Body of pancreas (tissue), 4 donors: Measurements from ENCODE around the gene RELN. TPM values are rescaled to one million over a fixed set of nuclear protein-coding genes. Genes with fewer than 3 reads are reported as not detected.

Experiments used
- ATAC-seq: fragments of 150-250 bp; one replicate; pipeline ENCODE4 v1.9.1; 2016
- DNase-seq, 4 donors: peaks; one replicate each; pipeline ENCODE4 v3.0.0-alpha.2; 2019
- H3K27ac ChIP-seq, 4 donors: fragments of 200-600 bp; sonication (generic); 1 replicate in 3 of 4; 2 replicates in 1 of 4; pipeline versions ENCODE4 v1.5.1 to v1.6.1; 2016 to 2019; ENCODE audit warnings: mild to moderate bottlenecking in 1 of 4, mixed read lengths in 1 of 4, moderate library complexity in 1 of 4
- H3K27me3 ChIP-seq, 2 donors: fragments of 200-600 bp; sonication (generic); one replicate each; pipeline ENCODE4 v1.6.0; 2016; ENCODE audit warnings: mild to moderate bottlenecking in 1 of 2
- H3K36me3 ChIP-seq, 2 donors: fragments of 200-600 bp; sonication (generic); replicated peaks in 1 of 2; 2 replicates each; pipeline ENCODE4 v1.5.1; 2016; ENCODE audit warnings: low read depth in 2 of 2; ENCODE audit not compliant: insufficient read depth in 1 of 2
- H3K4me1 ChIP-seq: fragments of 200-600 bp; sonication (generic); one replicate; pipeline ENCODE4 v1.6.0; 2016
- H3K4me3 ChIP-seq, 2 donors: fragments of 200-600 bp; sonication (generic); 1 replicate in 1 of 2; 2 replicates in 1 of 2; pipeline ENCODE4 v1.5.1; 2016 to 2019
- H3K9me3 ChIP-seq, 3 donors: fragments of 200-600 bp; sonication (generic); 1 replicate in 2 of 3; 2 replicates in 1 of 3; pipeline ENCODE4 v1.5.1; 2016
- POLR2A ChIP-seq, 3 donors: fragments of 450-650 bp; IDR thresholded peaks; one replicate each; pipeline ENCODE4 v1.6.1; 2016; ENCODE audit warnings: antibody characterized with exemption in 3 of 3, mild to moderate bottlenecking in 2 of 3
- WGBS, 2 donors: methylation state at CpG; one replicate each; pipeline ENCODE4 v1.1.5; 2017; 5-methylcytosine and 5-hydroxymethylcytosine counted together
- intact Hi-C: fragments of 100-400 bp; cut with DNase I; formaldehyde crosslinking; loops from one replicate; pipeline ENCODE4 v1.15.1; 2023
- total RNA-seq, 2 donors: library from RNA; depleted of rRNA; stranded (reverse); fragments of >200 nt; gene quantifications; one replicate each; pipeline ENCODE4 v1.1.0, GENCODE V29; 2016
- TF ChIP-seq, protein P1 (sequence below), 7 experiments: fragments of 450-650 bp in 4 of 7; fragments of 200-600 bp in 3 of 7; sonication (generic) in 3 of 7; IDR thresholded peaks; one replicate each; pipeline ENCODE4 v1.5.1; 2016 to 2019; ENCODE audit warnings: antibody characterized with exemption in 7 of 7

The RELN gene
- total RNA-seq, 2 donors from 2014 or later: 0.33 to 3.9 TPM

GRCh38 chr7:103594186-103594585, 395.3 kb downstream of the RELN start:
- Histone ChIP-seq H3K27me3 (no peaks in the 10 kb centered on the region), H3K9me3 (no peaks in the 10 kb centered on the region), H3K36me3 (no peaks in the 10 kb centered on the region), H3K4me1 (no peaks in the 10 kb centered on the region), H3K4me3 (no peak overlapping the region), H3K27ac (no peak overlapping the region)
- WGBS, 2 donors: 81 to 82% methylated on average over 5 of the region's 5 CpGs
- intact Hi-C loops: no loop called here
- TF ChIP-seq, protein P1, sequence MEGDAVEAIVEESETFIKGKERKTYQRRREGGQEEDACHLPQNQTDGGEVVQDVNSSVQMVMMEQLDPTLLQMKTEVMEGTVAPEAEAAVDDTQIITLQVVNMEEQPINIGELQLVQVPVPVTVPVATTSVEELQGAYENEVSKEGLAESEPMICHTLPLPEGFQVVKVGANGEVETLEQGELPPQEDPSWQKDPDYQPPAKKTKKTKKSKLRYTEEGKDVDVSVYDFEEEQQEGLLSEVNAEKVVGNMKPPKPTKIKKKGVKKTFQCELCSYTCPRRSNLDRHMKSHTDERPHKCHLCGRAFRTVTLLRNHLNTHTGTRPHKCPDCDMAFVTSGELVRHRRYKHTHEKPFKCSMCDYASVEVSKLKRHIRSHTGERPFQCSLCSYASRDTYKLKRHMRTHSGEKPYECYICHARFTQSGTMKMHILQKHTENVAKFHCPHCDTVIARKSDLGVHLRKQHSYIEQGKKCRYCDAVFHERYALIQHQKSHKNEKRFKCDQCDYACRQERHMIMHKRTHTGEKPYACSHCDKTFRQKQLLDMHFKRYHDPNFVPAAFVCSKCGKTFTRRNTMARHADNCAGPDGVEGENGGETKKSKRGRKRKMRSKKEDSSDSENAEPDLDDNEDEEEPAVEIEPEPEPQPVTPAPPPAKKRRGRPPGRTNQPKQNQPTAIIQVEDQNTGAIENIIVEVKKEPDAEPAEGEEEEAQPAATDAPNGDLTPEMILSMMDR (IDR thresholded peaks at IDR 0.05): no peak
- TF ChIP-seq POLR2A (IDR thresholded peaks at IDR 0.05): no peak
- DNase-seq: no peak
- ATAC-seq: no peak

GRCh38 chr7:103593691-103594090, 395.8 kb downstream of the RELN start:
- intact Hi-C loops: no loop called here
- DNase-seq (no peak), ATAC-seq (no peak)
- WGBS, 2 donors: 41 to 43% methylated on average over 2 of the region's 2 CpGs
- H3K27ac ChIP-seq: no peak overlapping the region
- H3K4me3 ChIP-seq: no peak overlapping the region
- no peaks in the 10 kb centered on the region for H3K9me3 ChIP-seq
- TF ChIP-seq POLR2A (IDR thresholded peaks at IDR 0.05): no peak
- TF ChIP-seq, protein P1 (IDR thresholded peaks at IDR 0.05): no peak
- no peaks in the 10 kb centered on the region for H3K4me1 ChIP-seq
- no peaks in the 10 kb centered on the region for H3K27me3 ChIP-seq
- no peaks in the 10 kb centered on the region for H3K36me3 ChIP-seq

- H3K9me3 ChIP-seq: no peaks in the 10 kb centered on the region
- no peaks in the 10 kb centered on the region for H3K36me3 ChIP-seq
- no peaks in the 10 kb centered on the region for H3K27me3 ChIP-seq
- H3K4me1 ChIP-seq: no peaks in the 10 kb centered on the region
- intact Hi-C loops: no loop called here
- no peak overlapping the region for H3K27ac ChIP-seq
- TF ChIP-seq POLR2A (IDR thresholded peaks at IDR 0.05): no peak
- TF ChIP-seq, protein P1 (IDR thresholded peaks at IDR 0.05): no peak
- H3K4me3 ChIP-seq: no peak overlapping the region
- DNase-seq: no peak
- ATAC-seq: no peak
Observed at GRCh38 chr7:103592844-103593243, 396.6 kb downstream of the RELN start.

GRCh38 chr7:103592187-103592586, 397.3 kb downstream of the RELN start:
- H3K27ac ChIP-seq: no peak overlapping the region
- H3K27me3 ChIP-seq: no peaks in the 10 kb centered on the region
- H3K4me3 ChIP-seq: no peak overlapping the region
- WGBS, 2 donors: 95% methylated on average over 1 of the region's 1 CpG
- ATAC-seq (no peak), DNase-seq (no peak)
- H3K4me1 ChIP-seq: no peaks in the 10 kb centered on the region
- H3K36me3 ChIP-seq: no peaks in the 10 kb centered on the region
- intact Hi-C loops: no loop called here
- TF ChIP-seq, protein P1 (IDR thresholded peaks at IDR 0.05): no peak
- TF ChIP-seq POLR2A (IDR thresholded peaks at IDR 0.05): no peak
- no peaks in the 10 kb centered on the region for H3K9me3 ChIP-seq

GRCh38 chr7:103580031-103580430, 409.4 kb downstream of the RELN start:
- Histone ChIP-seq H3K36me3 (no peaks in the 10 kb centered on the region), H3K4me1 (no peaks in the 10 kb centered on the region), H3K27me3 (no peaks in the 10 kb centered on the region), H3K9me3 (no peaks in the 10 kb centered on the region), H3K4me3 (no peak overlapping the region), H3K27ac (no peak overlapping the region)
- 80 to 87% methylated on average over 2 of the region's 2 CpGs for WGBS, 2 donors
- DNase-seq (no peak), ATAC-seq (no peak)
- intact Hi-C loops: no loop called here
- TF ChIP-seq, protein P1 (IDR thresholded peaks at IDR 0.05): no peak
- TF ChIP-seq POLR2A (IDR thresholded peaks at IDR 0.05): no peak
